ENCODE data around the gene STAG2. TPM values are rescaled to one million over a fixed set of nuclear protein-coding genes. Genes with fewer than 3 reads are reported as not detected.

Gene STAG2
- total and polyA plus RNA-seq, 2 experiments from 2014 or later, result 68.8 to 92.8 TPM

DNA sequence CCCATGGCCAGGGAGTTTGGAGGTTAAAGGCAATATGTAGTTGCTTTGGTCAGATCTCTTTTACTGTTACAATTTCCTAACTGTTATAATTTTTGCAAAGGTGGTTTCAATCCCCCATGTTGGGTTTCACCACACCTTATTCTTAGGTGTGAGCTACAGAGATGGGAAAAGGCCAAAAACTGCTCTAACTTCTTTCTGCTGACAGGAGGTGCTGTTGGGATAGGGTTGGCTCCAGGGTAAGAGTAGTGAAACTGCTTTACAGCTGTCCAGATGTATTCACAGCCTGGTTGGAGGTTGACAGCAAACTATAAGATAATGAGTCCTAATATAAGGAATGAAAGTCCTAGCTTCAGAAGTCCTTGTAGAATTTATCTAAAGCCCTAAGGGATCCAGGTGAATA is 189.7 kb downstream of the STAG2 start:
- no peak overlapping the region for H3K4me3 ChIP-seq
- no peaks in the 10 kb centered on the region for H3K36me3 ChIP-seq (ENCODE audit: insufficient read depth)
- Mint-ChIP-seq H3K4me1 (no peaks in the 10 kb centered on the region), H3K27ac (no peak overlapping the region), H3K4me3 (no peak overlapping the region), H3K9me3 (peaks cover 21% of the 10 kb centered on the region), H3K27me3 (ENCODE audit: insufficient read depth, low read depth, poor library complexity) (no peaks in the 10 kb centered on the region), H3K36me3 (ENCODE audit: low read depth) (peaks cover 9% of the 10 kb centered on the region)
- H3K27ac ChIP-seq (ENCODE audit: low read depth), result no peak overlapping the region
- TF ChIP-seq JUNB (IDR thresholded peaks at IDR 0.05; ENCODE audit: unreplicated experiment) (no peak), POLR2AphosphoS5 (IDR thresholded peaks at IDR 0.05; ENCODE audit: low read depth) (no peak), NANOG (IDR thresholded peaks at IDR 0.05; ENCODE audit: borderline replicate concordance) (no peak), EZH2phosphoT487 (IDR thresholded peaks at IDR 0.05; ENCODE audit: unreplicated experiment) (no peak), EZH2 (IDR thresholded peaks at IDR 0.05; ENCODE audit: low read depth, unreplicated experiment) (no peak)
- TF ChIP-seq, protein P1, sequence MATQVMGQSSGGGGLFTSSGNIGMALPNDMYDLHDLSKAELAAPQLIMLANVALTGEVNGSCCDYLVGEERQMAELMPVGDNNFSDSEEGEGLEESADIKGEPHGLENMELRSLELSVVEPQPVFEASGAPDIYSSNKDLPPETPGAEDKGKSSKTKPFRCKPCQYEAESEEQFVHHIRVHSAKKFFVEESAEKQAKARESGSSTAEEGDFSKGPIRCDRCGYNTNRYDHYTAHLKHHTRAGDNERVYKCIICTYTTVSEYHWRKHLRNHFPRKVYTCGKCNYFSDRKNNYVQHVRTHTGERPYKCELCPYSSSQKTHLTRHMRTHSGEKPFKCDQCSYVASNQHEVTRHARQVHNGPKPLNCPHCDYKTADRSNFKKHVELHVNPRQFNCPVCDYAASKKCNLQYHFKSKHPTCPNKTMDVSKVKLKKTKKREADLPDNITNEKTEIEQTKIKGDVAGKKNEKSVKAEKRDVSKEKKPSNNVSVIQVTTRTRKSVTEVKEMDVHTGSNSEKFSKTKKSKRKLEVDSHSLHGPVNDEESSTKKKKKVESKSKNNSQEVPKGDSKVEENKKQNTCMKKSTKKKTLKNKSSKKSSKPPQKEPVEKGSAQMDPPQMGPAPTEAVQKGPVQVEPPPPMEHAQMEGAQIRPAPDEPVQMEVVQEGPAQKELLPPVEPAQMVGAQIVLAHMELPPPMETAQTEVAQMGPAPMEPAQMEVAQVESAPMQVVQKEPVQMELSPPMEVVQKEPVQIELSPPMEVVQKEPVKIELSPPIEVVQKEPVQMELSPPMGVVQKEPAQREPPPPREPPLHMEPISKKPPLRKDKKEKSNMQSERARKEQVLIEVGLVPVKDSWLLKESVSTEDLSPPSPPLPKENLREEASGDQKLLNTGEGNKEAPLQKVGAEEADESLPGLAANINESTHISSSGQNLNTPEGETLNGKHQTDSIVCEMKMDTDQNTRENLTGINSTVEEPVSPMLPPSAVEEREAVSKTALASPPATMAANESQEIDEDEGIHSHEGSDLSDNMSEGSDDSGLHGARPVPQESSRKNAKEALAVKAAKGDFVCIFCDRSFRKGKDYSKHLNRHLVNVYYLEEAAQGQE (IDR thresholded peaks at IDR 0.05; ENCODE audit: unreplicated experiment), result no peak
- TF ChIP-seq, protein P2, sequence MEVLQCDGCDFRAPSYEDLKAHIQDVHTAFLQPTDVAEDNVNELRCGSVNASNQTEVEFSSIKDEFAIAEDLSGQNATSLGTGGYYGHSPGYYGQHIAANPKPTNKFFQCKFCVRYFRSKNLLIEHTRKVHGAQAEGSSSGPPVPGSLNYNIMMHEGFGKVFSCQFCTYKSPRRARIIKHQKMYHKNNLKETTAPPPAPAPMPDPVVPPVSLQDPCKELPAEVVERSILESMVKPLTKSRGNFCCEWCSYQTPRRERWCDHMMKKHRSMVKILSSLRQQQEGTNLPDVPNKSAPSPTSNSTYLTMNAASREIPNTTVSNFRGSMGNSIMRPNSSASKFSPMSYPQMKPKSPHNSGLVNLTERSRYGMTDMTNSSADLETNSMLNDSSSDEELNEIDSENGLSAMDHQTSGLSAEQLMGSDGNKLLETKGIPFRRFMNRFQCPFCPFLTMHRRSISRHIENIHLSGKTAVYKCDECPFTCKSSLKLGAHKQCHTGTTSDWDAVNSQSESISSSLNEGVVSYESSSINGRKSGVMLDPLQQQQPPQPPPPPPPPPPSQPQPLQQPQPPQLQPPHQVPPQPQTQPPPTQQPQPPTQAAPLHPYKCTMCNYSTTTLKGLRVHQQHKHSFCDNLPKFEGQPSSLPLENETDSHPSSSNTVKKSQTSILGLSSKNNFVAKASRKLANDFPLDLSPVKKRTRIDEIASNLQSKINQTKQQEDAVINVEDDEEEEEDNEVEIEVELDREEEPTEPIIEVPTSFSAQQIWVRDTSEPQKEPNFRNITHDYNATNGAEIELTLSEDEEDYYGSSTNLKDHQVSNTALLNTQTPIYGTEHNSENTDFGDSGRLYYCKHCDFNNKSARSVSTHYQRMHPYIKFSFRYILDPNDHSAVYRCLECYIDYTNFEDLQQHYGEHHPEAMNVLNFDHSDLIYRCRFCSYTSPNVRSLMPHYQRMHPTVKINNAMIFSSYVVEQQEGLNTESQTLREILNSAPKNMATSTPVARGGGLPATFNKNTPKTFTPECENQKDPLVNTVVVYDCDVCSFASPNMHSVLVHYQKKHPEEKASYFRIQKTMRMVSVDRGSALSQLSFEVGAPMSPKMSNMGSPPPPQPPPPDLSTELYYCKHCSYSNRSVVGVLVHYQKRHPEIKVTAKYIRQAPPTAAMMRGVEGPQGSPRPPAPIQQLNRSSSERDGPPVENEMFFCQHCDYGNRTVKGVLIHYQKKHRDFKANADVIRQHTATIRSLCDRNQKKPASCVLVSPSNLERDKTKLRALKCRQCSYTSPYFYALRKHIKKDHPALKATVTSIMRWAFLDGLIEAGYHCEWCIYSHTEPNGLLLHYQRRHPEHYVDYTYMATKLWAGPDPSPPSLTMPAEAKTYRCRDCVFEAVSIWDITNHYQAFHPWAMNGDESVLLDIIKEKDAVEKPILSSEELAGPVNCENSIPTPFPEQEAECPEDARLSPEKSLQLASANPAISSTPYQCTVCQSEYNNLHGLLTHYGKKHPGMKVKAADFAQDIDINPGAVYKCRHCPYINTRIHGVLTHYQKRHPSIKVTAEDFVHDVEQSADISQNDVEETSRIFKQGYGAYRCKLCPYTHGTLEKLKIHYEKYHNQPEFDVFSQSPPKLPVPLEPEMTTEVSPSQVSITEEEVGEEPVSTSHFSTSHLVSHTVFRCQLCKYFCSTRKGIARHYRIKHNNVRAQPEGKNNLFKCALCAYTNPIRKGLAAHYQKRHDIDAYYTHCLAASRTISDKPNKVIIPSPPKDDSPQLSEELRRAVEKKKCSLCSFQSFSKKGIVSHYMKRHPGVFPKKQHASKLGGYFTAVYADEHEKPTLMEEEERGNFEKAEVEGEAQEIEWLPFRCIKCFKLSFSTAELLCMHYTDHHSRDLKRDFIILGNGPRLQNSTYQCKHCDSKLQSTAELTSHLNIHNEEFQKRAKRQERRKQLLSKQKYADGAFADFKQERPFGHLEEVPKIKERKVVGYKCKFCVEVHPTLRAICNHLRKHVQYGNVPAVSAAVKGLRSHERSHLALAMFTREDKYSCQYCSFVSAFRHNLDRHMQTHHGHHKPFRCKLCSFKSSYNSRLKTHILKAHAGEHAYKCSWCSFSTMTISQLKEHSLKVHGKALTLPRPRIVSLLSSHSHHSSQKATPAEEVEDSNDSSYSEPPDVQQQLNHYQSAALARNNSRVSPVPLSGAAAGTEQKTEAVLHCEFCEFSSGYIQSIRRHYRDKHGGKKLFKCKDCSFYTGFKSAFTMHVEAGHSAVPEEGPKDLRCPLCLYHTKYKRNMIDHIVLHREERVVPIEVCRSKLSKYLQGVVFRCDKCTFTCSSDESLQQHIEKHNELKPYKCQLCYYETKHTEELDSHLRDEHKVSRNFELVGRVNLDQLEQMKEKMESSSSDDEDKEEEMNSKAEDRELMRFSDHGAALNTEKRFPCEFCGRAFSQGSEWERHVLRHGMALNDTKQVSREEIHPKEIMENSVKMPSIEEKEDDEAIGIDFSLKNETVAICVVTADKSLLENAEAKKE (CRISPR knock-in tag; IDR thresholded peaks at IDR 0.05), result no peak
- TF ChIP-seq, protein P3, sequence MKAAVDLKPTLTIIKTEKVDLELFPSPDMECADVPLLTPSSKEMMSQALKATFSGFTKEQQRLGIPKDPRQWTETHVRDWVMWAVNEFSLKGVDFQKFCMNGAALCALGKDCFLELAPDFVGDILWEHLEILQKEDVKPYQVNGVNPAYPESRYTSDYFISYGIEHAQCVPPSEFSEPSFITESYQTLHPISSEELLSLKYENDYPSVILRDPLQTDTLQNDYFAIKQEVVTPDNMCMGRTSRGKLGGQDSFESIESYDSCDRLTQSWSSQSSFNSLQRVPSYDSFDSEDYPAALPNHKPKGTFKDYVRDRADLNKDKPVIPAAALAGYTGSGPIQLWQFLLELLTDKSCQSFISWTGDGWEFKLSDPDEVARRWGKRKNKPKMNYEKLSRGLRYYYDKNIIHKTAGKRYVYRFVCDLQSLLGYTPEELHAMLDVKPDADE (IDR thresholded peaks at IDR 0.05), result no peak
- TF ChIP-seq, protein P4, sequence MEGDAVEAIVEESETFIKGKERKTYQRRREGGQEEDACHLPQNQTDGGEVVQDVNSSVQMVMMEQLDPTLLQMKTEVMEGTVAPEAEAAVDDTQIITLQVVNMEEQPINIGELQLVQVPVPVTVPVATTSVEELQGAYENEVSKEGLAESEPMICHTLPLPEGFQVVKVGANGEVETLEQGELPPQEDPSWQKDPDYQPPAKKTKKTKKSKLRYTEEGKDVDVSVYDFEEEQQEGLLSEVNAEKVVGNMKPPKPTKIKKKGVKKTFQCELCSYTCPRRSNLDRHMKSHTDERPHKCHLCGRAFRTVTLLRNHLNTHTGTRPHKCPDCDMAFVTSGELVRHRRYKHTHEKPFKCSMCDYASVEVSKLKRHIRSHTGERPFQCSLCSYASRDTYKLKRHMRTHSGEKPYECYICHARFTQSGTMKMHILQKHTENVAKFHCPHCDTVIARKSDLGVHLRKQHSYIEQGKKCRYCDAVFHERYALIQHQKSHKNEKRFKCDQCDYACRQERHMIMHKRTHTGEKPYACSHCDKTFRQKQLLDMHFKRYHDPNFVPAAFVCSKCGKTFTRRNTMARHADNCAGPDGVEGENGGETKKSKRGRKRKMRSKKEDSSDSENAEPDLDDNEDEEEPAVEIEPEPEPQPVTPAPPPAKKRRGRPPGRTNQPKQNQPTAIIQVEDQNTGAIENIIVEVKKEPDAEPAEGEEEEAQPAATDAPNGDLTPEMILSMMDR (conservative IDR thresholded peaks at IDR 0.05; ENCODE audit: low read depth in 2 of 2), result peak in 1 of 2 experiments; percentile 33; a peak in 2 of 4 replicates
- no peaks in the 10 kb centered on the region for H4K20me1 ChIP-seq (replicated peaks; ENCODE audit: insufficient read depth)
- H3K9me2 ChIP-seq (ENCODE audit: insufficient read depth), result no peaks in the 10 kb centered on the region
- H3K79me2 ChIP-seq (replicated peaks; ENCODE audit: insufficient read depth), result no peaks in the 10 kb centered on the region
- no peak overlapping the region for H2AFZ ChIP-seq
- H3F3A ChIP-seq (replicated peaks; ENCODE audit: low read depth), result no peaks in the 10 kb centered on the region
- no peaks in the 10 kb centered on the region for H3K27me3 ChIP-seq (ENCODE audit: insufficient read depth)
- no peak for ATAC-seq
- H3K4me1 ChIP-seq (ENCODE audit: insufficient read depth), result no peaks in the 10 kb centered on the region
- no peak overlapping the region for H3K4me2 ChIP-seq
- no peak for DNase-seq (ENCODE audit: low spot score)
